ENCODE results near the gene PCDHGA9.

The PCDHGA9 gene

GRCh38 chr5:141419074-141419880 lies 16.7 kb downstream of the PCDHGA9 start:
- Histone ChIP-seq H3K4me3 (replicated peaks; ENCODE audit: low read depth, low read length) (no peak overlapping the region), H3K27me3 (replicated peaks; ENCODE audit: control insufficient read depth, insufficient read depth, low read length) (no peaks in the 10 kb centered on the region), H3K36me3 (ENCODE audit: control insufficient read depth, insufficient read depth, low read length) (no peaks in the 10 kb centered on the region)
- DNase-seq (ENCODE audit: extremely low read depth, insufficient read length) = no peak
- no peak for TF ChIP-seq CTCF (IDR thresholded peaks at IDR 0.05; ENCODE audit: insufficient read depth, low read length, poor library complexity, severe bottlenecking)

GRCh38 chr5:141420855-141421488 lies 18.4 kb downstream of the PCDHGA9 start, which contains the start of gene PCDHGA11:
Gene PCDHGA11, plus strand, starts transcription at chr5:141421051. Its CDS starts 177 bp downstream, at chr5:141421228.
- TF ChIP-seq CTCF (IDR thresholded peaks at IDR 0.05; ENCODE audit: insufficient read depth, low read length, poor library complexity, severe bottlenecking) = peak; percentile 79
- no peak for DNase-seq (ENCODE audit: extremely low read depth, insufficient read length)
- peak within 1 kb of the TSS; percentile 66 for H3K4me3 ChIP-seq (replicated peaks; ENCODE audit: low read depth, low read length)
- H3K27me3 ChIP-seq (replicated peaks; ENCODE audit: control insufficient read depth, insufficient read depth, low read length) = no peaks in the 10 kb centered on the region
- H3K36me3 ChIP-seq (ENCODE audit: control insufficient read depth, insufficient read depth, low read length) = no peaks in the 10 kb centered on the region

- TF ChIP-seq CTCF (IDR thresholded peaks at IDR 0.05; ENCODE audit: insufficient read depth, low read length, poor library complexity, severe bottlenecking) = no peak
- no peaks in the 10 kb centered on the region for H3K27me3 ChIP-seq (replicated peaks; ENCODE audit: control insufficient read depth, insufficient read depth, low read length)
- no peaks in the 10 kb centered on the region for H3K36me3 ChIP-seq (ENCODE audit: control insufficient read depth, insufficient read depth, low read length)
- no peak for DNase-seq (ENCODE audit: extremely low read depth, insufficient read length)
- H3K4me3 ChIP-seq (replicated peaks; ENCODE audit: low read depth, low read length) = peak overlapping the region; percentile 66
These were observed 18.9 kb downstream of the PCDHGA9 start for GRCh38 chr5:141421489-141421855.

- DNase-seq (ENCODE audit: extremely low read depth, insufficient read length) = no peak
- no peak for TF ChIP-seq CTCF (IDR thresholded peaks at IDR 0.05; ENCODE audit: insufficient read depth, low read length, poor library complexity, severe bottlenecking)
- Histone ChIP-seq H3K36me3 (ENCODE audit: control insufficient read depth, insufficient read depth, low read length) (no peaks in the 10 kb centered on the region), H3K27me3 (replicated peaks; ENCODE audit: control insufficient read depth, insufficient read depth, low read length) (no peaks in the 10 kb centered on the region), H3K4me3 (replicated peaks; ENCODE audit: low read depth, low read length) (no peak overlapping the region)
These were observed 20.2 kb downstream of the PCDHGA9 start for GRCh38 chr5:141422742-141423291.

- TF ChIP-seq CTCF (IDR thresholded peaks at IDR 0.05; ENCODE audit: insufficient read depth, low read length, poor library complexity, severe bottlenecking) = no peak
- Histone ChIP-seq H3K36me3 (ENCODE audit: control insufficient read depth, insufficient read depth, low read length) (peaks cover 1% of the 10 kb centered on the region), H3K4me3 (replicated peaks; ENCODE audit: low read depth, low read length) (no peak overlapping the region), H3K27me3 (replicated peaks; ENCODE audit: control insufficient read depth, insufficient read depth, low read length) (no peaks in the 10 kb centered on the region)
- DNase-seq (ENCODE audit: extremely low read depth, insufficient read length) = no peak
These were observed 25.3 kb downstream of the PCDHGA9 start for GRCh38 chr5:141427783-141428426.

Measured in GM06990 (cell line).